ENCODE measurements around the gene XCR1.
"Not testable (repeated sequence)": the region's sequence is repeated elsewhere in the genome, so short reads cannot be mapped to it uniquely, and the experiment has no call there.

The XCR1 gene

GRCh38 chr3:46038071-46038470, 10.8 kb upstream of the XCR1 start:
- DNase-seq = not testable (repeated sequence)

- DNase-seq = no peak
These were observed 8.9 kb upstream of the XCR1 start for GRCh38 chr3:46036191-46036590.

- DNase-seq = no peak
These were observed 4.5 kb upstream of the XCR1 start for GRCh38 chr3:46031747-46032146.

- DNase-seq = no peak
These were observed 4.0 kb upstream of the XCR1 start for GRCh38 chr3:46031269-46031668.

- no peak for DNase-seq
These were observed 3.3 kb upstream of the XCR1 start for GRCh38 chr3:46030626-46031025.

GRCh38 chr3:46029953-46030543, 2.8 kb upstream of the XCR1 start:
- no peak for DNase-seq

- DNase-seq = no peak
These were observed 584 bp upstream of the XCR1 start for GRCh38 chr3:46027736-46028397.

GRCh38 chr3:46025139-46025538, 2.1 kb downstream of the XCR1 start:
- DNase-seq = no peak

- DNase-seq = no peak
These were observed 3.2 kb downstream of the XCR1 start for GRCh38 chr3:46024131-46024530.

GRCh38 chr3:46022909-46023785, 4.1 kb downstream of the XCR1 start:
- DNase-seq = no peak

- no peak for DNase-seq
These were observed 5.8 kb downstream of the XCR1 start for GRCh38 chr3:46021516-46021915.

- DNase-seq = no peak
These were observed 6.3 kb downstream of the XCR1 start for GRCh38 chr3:46020766-46021510.

GRCh38 chr3:46019707-46020106, 7.6 kb downstream of the XCR1 start:
- DNase-seq = no peak

- no peak for DNase-seq
These were observed 9.6 kb downstream of the XCR1 start for GRCh38 chr3:46017720-46018119.

- no peak for DNase-seq
These were observed 13.8 kb downstream of the XCR1 start for GRCh38 chr3:46013316-46014094.

- no peak for DNase-seq
These were observed 15.0 kb downstream of the XCR1 start for GRCh38 chr3:46012246-46012645.

GRCh38 chr3:46010519-46011113, 16.7 kb downstream of the XCR1 start:
- DNase-seq = no peak

- DNase-seq = no peak
These were observed 19.2 kb downstream of the XCR1 start for GRCh38 chr3:46008058-46008457.

GRCh38 chr3:46007280-46007679, 20.0 kb downstream of the XCR1 start:
- no peak for DNase-seq

GRCh38 chr3:46006238-46007032, 20.8 kb downstream of the XCR1 start:
- no peak for DNase-seq

GRCh38 chr3:46003706-46004105, 23.6 kb downstream of the XCR1 start:
- not testable (repeated sequence) for DNase-seq

Measured in COR-L47 (cell line).